GM18870 (cell line): ENCODE data around the gene UTS2B.

ENCODE experiments used
- ATAC-seq: cut with Tn5 transposase; IDR thresholded peaks from one replicate; pipeline ENCODE4 v1.9.1; 2021; ENCODE audit warnings: moderate library complexity; ENCODE audit not compliant: unreplicated experiment

The UTS2B gene

GRCh38 chr3:191329654-191330529 is at the start of gene UTS2B:
UTS2B (minus strand) TSS chr3:191330526; CDS start chr3:191282189, 48,337 bp downstream.
- ATAC-seq = peak; percentile 11

GRCh38 chr3:191380001-191380400 is 49.7 kb upstream of the UTS2B start:
- no peak for ATAC-seq

GRCh38 chr3:191379446-191379845 is 49.1 kb upstream of the UTS2B start:
- ATAC-seq = no peak

- ATAC-seq = no peak
Measured at GRCh38 chr3:191378142-191378812, 48.0 kb upstream of the UTS2B start.

DNA sequence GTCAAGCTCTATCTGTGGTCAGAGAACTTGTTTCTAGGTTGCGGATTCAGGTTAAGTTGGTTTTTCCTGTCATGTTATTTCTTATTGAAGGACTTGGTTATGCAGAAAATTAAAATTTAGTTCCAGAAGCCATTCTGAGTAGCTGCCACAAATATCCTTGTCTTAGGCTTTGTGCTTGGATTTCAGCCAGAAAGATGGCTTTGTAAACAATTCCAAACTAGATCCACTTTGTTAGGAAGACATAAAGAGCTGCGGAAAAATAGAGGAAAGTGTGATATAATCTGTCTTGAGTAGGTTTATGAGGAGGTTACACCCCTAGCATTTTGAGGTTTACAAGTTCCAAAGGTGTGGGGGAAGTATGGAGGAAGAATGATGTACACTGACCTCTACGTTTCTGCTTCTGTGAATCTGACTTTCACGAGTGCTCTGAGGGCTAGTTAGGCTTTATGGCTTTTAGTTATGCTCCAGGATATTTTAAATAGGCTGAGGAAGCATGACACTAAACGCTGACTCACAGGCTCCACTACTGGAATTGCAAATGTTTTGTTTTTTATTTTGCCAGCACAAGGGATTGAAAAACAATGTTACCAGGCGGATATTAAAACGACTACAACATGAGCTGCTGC is 46.3 kb upstream of the UTS2B start:
- ATAC-seq = no peak

DNA sequence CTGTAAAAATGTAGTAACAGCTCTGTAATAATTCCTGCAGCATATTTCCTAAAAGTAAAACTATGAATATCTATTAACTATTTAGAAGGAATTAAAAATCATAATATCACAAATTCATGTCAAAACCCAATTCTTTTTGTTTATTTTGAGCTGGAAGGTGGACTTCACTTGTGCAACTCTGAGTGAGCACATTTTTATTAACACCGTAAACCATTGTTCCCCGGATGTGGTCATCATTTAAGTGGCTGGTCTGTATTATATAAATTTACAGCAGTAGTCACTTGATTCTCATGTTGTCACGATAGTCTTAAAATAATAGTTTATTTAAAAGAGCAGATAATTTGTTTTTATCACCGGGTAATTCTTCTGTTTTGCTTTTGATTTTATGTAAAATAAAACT is 43.0 kb upstream of the UTS2B start:
- no peak for ATAC-seq

- no peak for ATAC-seq
Measured at GRCh38 chr3:191372122-191372521, 41.8 kb upstream of the UTS2B start.

- no peak for ATAC-seq
Measured at GRCh38 chr3:191369616-191370010, 39.3 kb upstream of the UTS2B start.

DNA sequence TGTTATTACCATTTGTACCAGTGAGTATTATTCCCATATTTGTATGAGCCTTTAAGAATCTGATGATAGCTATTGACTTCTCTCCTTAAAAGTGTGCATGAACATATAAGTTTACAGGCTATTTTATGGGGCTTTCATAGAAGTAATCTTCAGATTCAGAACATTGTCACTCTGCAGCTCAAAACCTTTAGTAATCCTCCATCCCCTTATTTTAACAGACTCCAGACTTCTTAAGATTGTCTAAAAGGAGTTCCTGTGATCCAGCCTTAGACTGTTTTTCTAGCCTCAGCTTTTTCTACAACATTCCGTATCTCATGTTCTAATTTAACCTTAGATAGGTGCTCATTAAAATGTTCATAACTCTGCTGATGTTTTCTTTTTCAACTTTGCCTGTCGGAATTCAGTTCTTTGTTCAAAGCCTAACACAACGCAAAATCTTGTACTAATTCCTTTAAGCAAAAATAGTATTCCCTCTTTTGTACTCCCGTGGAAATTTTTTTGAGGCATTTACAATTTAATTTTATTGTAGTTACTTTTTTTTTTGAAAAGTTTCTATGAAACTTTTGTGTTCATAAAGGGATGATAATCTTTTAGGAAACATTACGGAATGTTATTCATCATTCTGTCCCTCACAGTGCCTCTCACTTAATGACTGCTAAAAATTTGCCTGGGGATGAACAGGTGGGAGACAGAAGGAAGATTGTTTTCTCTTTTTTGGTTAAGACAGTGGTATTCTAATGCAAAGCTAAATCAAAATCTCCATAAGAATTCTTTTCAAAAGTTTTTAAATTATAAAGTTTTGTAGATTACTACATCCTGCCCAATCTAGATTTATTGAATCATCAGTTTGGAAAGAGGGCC is 38.7 kb upstream of the UTS2B start:
- ATAC-seq = no peak

- no peak for ATAC-seq
Measured at GRCh38 chr3:191366675-191367074, 36.3 kb upstream of the UTS2B start.

- ATAC-seq = no peak
Measured at GRCh38 chr3:191363221-191363620, 32.9 kb upstream of the UTS2B start.

- ATAC-seq = no peak
Measured at GRCh38 chr3:191362524-191363090, 32.3 kb upstream of the UTS2B start.

- ATAC-seq = no peak
Measured at GRCh38 chr3:191362037-191362436, 31.7 kb upstream of the UTS2B start.

- ATAC-seq = no peak
Measured at GRCh38 chr3:191361456-191361855, 31.1 kb upstream of the UTS2B start.

- ATAC-seq = no peak
Measured at GRCh38 chr3:191360620-191361019, 30.3 kb upstream of the UTS2B start.

GRCh38 chr3:191358929-191359328 is 28.6 kb upstream of the UTS2B start:
- ATAC-seq = peak; percentile 30

- no peak for ATAC-seq
Measured at GRCh38 chr3:191357909-191358308, 27.6 kb upstream of the UTS2B start.

GRCh38 chr3:191356631-191357439 is 26.5 kb upstream of the UTS2B start:
- no peak for ATAC-seq

GRCh38 chr3:191355406-191355805 is 25.1 kb upstream of the UTS2B start:
- peak; percentile 91 for ATAC-seq
